Skin epidermis (tissue), 12 donors: ENCODE measurements around the gene KIF5C.
"Not testable (repeated sequence)": the region's sequence is repeated elsewhere in the genome, so short reads cannot be mapped to it uniquely, and the experiment has no call there.

Experiments used
- H3K27ac ChIP-seq, 21 experiments: fragments of 200-600 bp; sonication (generic) in 11 of 21; one replicate each; pipeline ENCODE4 v1.5.0; 2020; ENCODE audit warnings: mild to moderate bottlenecking in 3 of 21, inconsistent platforms in 2 of 21, moderate library complexity in 2 of 21
- H3K4me3 ChIP-seq, 7 experiments: fragments of 200-600 bp; sonication (generic) in 2 of 7; one replicate each; pipeline ENCODE4 v1.5.0; 2020; ENCODE audit warnings: inconsistent platforms in 2 of 7, mild to moderate bottlenecking in 2 of 7, moderate library complexity in 1 of 7

KIF5C gene

DNA sequence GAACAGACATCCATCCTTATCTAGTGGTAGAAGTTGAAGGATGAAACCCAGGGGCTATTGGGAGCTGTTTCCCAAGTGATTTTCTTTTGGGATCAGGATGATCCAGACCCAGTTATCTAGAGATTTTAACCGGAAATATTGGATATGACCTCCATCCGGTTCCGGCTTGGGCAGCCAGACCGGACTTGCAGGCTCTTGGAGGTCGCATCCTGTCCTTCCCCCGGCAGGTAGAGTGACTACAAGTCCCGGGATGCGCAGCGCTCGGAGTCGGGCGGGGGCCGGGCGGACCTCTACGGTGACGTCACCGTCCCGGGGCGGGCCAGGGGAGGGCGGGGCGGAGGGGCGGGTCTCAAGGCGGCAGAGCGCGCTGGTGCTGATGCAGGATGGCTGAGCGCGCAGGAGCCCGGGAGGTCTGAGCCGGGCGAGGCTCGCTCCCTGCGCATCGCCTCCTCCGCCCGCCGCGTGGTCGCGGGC, at the start of gene KIF5C:
TSS of gene KIF5C (plus strand) at position 360 of the 474 bp plus-strand sequence. CDS start 391 bp downstream, outside the sequence.
- Histone ChIP-seq H3K27ac (no peak within 1 kb of the TSS), H3K4me3 (peak within 1 kb of the TSS; percentile 23 to 46 (median 37))

DNA sequence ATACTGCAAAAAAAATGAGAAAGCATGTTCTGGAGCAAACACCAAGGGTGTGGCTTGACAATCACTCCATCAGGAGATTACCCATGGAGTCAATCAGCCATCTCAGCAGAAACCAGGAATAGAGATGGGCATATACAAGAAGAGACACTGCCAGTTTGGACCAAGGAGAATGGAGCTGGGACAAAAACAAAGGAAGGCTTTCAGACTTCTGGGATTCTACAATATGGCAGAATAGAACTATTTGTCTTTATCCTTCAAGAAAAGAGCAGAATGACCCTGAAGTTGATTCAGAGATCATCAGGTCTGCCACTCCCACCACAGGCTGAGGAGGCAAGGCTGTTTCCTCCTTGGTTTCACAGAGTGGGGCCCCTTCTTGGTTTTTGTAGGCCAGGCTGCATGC, 48.2 kb upstream of the KIF5C start:
- H3K27ac ChIP-seq, result no peak overlapping the region
- no peak overlapping the region for H3K4me3 ChIP-seq

DNA sequence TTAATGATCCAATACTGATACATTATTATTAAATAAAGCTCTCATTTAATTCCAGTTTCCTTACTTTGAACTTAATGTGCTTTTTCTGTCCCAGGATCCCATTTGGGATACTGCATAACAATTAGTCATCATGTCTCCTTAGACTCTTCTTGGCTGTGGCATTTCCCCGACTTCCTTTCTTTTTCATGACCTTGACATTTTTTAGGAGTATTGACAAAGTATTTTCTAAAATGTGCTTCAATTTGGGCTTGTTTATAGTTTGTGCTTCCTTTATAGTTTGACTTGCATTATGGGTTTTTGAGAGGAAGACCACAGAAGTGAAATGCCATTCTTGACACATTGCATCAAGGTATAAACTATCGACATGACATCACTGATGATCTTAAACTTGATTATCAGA, 46.1 kb upstream of the KIF5C start:
- Histone ChIP-seq H3K4me3 (no peak overlapping the region), H3K27ac (no peak overlapping the region)

DNA sequence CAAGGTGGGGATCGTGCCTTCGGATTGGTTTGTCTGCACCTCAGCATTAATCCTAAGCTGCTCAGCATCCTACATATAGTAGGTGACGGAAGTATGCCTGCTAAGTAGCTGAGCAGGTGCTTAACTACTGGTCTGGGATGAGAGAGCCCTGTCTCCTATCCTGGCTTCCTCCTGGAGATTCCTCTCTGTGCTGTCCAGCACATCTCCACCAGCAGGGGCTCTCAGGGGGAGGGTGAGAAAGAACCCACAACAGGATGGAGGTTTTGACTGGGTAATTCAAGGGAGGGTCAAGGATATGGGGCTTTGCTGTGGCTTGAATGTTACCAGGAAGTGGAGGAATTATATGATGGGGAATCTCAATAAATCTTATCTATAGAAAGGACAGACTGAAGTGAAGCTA, 45.4 kb upstream of the KIF5C start:
- Histone ChIP-seq H3K27ac (no peak overlapping the region), H3K4me3 (no peak overlapping the region)

DNA sequence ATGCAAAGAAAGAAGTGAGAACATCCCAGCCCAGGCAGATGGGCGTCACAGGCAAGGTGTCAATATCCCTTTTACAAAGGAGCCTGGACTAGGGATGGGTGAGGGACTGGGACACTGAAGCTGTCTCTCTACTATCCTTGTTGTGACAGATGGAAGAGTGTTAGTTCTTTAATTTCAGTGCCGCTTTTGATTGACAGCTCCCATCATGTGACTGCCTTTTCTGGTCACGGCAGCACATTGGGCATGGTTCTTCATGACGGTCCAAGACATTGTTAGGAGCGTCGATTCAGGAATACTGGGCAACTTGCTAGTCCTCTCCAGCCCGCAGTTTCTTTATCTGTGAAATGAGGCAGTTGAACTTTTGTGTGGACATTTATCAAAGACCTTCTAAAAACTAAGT, 42.4 kb upstream of the KIF5C start:
- Histone ChIP-seq H3K27ac (no peak overlapping the region), H3K4me3 (no peak overlapping the region)

DNA sequence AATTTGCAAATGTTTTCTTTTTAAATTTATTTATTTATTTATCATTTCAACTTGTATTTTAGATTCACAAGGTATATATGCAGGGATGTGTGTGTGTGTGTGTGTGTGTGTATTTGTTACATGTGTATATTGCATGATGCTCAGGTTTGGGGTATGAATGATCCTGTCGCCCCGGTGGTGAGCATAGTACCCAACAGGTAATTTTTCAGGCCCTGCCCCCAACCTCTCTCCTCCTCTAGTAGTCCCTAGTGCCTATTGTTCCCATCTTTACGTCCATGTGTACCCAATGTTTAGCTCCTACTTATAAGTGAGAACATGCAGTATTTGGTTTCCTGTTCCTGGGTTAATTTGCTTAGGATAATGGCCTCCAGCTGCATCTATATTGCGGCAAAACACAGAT, 33.0 kb upstream of the KIF5C start:
- Histone ChIP-seq H3K27ac (no peak overlapping the region), H3K4me3 (no peak overlapping the region)

DNA sequence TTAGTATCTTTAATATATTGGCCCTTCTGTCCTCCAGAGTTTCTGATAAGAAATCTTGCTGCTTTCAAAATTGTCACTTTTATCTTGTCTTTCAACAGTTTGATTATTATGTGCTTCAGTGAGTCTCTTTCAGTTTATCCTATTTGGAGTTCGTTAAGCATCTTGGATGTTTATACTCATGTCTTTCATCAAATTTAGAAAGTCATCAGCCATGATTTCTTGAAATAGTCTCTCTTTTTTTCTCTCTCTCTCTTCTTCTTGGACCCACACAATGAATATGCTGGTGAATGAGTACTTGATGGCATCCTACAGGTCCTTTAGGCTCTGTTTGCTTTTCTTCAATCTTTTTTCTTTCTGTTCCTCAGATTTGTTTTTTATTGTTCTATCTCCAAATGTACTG, 26.9 kb upstream of the KIF5C start:
- H3K4me3 ChIP-seq, result no peak overlapping the region
- H3K27ac ChIP-seq, result no peak overlapping the region

DNA sequence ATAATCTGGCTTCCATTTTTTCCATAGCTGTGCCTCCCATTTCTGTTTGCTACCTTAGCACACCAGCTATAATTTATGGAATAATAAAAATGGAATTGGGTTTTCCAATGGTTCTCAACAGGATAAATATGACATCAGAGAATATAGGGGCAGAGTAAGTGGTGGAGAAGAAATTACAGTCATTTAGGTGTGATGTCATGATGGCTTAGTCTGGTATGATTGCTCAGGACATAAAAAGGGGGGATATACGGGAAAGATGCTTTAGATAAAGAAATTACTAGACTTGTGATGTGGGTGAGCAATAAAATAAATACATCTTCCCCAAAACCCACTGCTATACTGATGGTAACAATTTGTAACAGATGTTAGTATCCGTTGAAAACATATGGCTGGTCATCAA, 21.6 kb upstream of the KIF5C start:
- no peak overlapping the region for H3K4me3 ChIP-seq

DNA sequence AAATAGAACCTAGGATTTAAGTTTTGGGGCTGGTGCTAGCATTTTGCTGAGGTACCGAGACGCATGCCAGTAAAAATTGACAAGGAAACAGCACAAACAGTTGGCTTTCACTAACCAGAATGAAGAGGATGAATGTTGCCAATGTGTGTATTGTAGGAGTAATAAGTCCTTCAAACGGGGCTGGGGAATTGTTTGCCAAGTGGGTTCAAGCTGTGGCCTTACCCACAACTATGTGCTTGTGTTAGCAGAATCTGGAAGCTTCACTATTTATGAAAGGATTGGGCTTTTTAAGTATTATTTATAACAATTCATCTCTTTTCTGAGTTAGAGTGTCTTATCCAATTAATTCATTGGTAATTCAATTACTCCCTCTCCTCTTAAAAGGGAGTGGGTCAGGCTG, 15.0 kb upstream of the KIF5C start:
- H3K27ac ChIP-seq, result no peak overlapping the region
- no peak overlapping the region for H3K4me3 ChIP-seq

More for the DNA sequence above, 21.6 kb upstream of the KIF5C start:
- H3K27ac ChIP-seq, result no peak overlapping the region

DNA sequence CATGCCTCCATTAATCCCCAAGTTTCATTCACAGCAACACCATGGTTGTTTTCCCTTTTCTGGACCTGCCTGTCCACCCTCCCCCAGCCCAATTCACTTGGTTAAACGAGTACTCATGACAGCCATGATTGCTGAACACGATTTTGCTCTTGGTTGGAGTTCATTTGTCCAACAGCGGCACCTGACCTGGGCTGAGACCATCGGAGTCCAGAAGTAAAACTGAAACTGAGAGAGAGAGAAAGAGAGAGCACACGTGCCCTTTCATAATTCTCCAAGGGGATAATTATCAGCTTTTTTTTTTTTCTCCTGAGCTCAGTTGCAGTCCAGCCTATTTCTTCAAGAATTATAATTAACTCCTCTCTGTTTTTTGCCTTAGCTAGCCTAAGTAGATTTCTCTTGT, 13.7 kb upstream of the KIF5C start:
- Histone ChIP-seq H3K27ac (no peak overlapping the region), H3K4me3 (no peak overlapping the region)

DNA sequence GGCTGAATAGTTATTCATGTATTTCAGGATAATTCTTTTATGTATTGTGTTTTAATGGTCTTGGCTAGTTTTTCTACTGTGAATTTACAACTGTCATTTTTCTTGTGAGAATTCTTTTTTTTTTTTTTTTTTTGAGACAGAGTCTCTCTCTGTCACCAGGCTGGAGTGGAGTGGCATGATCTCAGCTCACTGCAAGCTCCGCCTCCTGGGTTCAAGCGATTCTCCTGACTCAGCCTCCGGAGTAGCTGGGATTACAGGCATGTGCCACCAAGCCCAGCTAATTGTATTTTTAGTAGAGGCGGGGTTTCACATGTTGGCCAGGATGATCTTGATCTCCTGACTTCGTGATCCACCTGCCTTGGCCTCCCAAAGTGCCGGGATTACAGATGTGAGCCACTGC, 12.5 kb upstream of the KIF5C start:
- not testable (repeated sequence) for H3K4me3 ChIP-seq, H3K27ac ChIP-seq

DNA sequence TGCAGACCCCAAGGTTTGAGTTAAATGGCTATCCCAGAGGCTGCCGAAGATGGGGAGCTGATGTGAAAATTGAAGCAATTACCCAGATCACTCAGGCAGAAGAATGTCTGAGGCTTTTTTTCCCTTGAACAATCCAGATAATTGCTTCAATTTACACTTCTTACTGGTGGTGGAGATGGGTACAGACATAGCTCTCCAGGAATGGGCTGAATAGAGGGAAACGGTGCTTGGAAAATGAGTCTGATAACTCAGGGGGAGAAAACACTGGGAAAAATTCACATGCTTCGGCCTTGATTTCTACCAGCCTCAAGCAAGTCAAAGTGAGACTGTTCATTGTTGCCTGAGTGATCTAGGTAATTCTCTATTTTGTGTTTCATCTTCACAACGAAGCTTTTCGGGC, 9.5 kb upstream of the KIF5C start:
- Histone ChIP-seq H3K27ac (no peak overlapping the region), H3K4me3 (no peak overlapping the region)

DNA sequence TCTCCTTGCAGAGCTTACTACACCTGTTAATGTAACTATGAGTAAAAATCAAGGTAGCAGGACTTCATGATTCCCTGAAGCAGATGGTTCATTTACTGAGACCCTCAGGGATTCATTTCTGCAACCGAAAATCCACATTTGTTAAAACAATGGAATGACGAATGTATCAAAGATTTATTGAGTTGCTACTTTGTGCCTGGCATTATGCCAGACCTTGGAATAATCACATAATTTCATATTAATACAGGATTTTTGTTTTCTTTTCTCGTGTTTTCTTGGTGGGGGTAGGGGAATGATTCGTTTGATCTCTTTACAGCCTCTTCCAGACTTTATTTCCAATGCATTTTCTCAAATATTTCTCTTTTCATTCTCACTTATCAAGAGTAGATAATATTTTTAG, 8.9 kb upstream of the KIF5C start:
- H3K4me3 ChIP-seq, result no peak overlapping the region
- H3K27ac ChIP-seq, result no peak overlapping the region

DNA sequence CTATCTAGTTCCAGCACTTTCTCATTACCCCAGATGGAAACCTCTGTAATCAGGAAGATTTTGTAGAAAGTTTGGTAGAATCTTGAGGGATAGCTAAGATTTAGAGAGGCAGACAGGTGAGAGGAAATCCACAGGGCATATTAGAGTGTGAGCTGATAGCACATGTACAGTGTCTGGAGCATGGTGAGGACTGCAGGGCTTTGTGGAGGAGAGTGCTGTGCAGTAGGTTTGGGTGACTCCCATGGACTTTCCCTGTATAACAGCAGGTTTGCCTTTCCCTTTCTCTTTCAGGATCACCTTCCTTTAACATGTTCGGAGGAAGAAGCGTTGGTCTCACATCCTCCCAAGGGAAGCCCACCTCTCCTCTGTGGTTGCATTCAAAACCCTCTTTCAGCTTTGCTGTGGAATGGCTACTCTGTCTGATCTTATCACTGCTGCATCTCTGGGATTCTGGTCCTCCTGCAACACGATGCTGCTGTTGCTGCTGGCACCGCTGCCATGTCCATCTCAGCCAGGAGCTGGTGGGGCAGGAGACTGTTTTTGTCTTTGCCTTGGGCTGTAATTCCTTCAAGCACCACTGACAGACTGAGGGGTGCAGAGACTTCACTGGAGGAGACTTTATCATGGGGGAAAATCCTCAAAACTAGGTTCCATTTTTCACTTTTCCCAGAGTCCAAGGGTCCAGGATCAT, 7.8 kb upstream of the KIF5C start:
- no peak overlapping the region for H3K27ac ChIP-seq

DNA sequence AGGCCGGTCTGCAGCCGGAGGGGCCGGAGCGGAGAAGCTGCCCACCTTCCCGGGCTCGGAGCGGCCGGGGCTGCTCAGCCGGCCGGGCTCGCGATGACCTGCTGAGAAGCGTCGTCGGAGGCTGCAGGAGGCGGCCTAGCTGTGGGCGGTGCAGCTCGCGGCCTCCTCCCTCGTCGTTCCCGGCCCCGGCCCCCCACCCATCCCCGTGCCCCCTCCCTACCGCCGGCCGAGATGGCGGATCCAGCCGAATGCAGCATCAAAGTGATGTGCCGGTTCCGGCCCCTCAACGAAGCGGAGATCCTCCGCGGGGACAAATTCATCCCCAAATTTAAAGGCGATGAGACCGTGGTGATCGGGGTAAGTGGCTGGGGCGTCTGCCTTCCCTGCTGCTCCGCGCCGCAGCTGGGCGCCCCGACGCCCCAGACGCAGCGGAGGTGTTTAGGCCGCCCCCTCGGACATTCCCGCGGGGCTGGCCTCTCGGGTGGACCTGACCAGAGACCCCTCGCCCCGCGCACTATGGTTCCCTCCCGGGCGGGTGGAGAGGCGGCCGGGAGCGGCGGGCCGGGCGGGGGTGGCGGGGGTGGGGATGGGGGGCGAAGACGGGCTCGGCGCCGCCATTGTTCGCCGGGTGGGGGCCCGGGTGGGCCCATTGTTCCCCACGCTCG, 492 bp downstream of the KIF5C start:
- no peak overlapping the region for H3K27ac ChIP-seq

More for the DNA sequence above, 7.8 kb upstream of the KIF5C start:
- no peak overlapping the region for H3K4me3 ChIP-seq

DNA sequence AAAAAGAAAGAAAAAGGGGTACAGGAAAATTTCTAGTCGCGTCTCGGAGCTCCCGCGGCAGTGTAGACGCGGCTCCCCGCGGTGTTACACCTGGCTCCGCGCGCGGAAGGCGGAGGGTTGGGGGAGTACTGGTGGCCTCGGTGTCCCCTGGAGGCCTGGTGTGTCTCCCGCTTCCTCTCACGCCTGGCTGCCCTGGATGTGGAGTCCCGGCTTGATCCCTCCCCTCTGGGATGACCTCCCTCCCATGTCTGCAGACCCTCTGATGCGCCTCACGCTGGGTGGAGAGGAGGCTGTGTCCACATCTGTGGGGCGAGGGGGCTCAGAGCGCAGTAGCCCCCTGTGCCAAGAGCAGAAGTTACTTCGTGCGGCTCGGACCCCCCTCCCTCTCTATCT, 1.2 kb downstream of the KIF5C start:
- H3K27ac ChIP-seq, result no peak overlapping the region
- H3K4me3 ChIP-seq, result peak overlapping the region in 6 of 7 experiments; percentile 32 to 46 (median 38)

More for the DNA sequence above, 492 bp downstream of the KIF5C start:
- peak overlapping the region; percentile 23 to 46 (median 37) for H3K4me3 ChIP-seq

DNA sequence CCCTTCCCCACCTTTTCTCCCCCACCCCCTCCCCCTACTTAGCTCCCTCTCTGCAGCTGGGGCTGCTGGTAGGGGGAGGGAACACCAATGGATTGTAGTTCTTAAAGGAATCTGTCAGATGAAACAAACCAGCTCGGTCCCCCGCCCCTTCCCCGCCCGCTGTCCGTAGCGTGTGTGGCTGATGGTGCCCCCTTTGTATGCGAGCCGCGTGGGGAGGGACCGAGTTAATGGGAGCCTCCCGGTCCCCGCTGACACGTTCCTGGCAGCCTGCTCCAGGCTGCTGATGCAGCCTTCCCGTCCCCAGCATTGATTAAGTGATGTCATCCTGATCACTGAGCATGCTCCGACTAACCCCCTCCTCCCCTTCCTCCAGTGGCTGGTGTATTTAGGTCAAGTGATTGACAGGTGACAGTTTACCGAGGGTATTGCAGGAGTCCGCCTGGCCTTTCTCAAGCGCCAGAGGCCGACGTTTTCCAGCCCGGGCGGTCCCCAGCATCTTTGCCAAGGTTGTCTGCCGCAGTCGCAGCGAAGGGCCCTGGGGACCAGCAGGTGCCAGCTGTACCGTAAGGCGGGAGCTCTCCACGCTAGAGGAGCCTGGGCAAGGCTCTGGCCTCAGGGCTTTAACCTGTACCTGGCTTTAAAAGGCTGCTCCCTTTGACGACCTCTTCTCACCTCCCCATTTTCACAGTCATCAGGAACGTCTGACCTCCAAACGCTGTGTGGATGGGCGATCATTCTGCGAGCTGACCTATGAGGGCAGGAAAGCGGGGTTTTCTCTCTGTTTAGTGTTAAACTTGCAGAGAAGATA, 1.8 kb downstream of the KIF5C start:
- Histone ChIP-seq H3K4me3 (peak overlapping the region in 2 of 7 experiments; percentile 44 to 46), H3K27ac (no peak overlapping the region)

DNA sequence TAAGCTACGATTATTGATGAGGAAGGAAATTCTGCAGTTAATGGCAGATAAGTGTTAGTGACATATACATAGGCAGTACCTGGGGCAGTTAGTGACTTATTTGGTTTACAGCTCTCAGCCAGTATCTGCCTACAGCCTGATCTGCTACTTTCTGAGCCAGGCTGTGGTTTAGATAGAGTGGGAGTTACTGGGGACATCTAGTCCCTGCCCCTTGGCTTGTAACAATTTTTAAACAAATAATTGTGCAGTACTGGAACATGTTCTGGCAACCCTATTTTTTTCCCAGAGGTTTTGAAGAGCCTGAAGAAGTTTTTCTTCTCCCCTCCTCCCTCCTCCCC, 2.3 kb downstream of the KIF5C start:
- no peak overlapping the region for H3K4me3 ChIP-seq
- H3K27ac ChIP-seq, result no peak overlapping the region

DNA sequence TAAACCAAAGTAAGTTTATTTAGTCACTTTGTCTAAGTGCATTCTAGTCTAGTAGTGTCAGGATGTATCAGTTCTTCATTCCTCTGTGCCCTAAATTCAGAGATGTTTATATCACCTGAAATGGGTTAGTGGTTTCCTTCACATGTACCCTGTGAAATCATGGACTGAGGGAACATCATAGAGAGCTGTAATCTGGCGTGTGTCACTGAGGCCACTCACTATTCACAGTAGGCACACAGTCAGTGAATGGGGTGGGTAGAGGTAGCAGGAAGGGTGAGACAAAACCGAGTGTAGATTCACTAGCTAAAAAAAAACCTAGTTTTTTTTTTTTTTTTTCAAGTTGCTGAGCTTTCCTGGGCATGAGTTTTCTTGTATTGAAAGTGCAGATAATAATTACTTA, 5.6 kb downstream of the KIF5C start:
- no peak overlapping the region for H3K4me3 ChIP-seq

DNA sequence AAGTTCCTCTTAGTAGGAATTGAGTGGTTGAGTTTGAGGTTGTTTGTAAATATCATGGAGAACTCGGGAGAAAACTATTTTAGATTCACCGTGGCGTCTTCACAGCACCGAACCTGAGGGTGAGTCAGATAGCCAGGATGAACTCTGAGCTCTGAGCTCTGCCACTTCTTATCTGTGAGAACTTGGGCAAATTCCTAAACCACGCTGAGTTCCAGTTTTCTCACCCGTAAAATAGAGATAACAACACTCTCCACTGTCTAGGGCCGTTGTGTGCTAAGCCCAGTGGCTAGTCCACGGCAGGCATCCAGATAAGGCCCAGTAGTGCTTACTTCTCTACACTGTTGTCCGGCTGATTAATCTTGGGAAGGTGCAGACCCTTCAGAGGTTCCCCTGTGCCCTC, 7.0 kb downstream of the KIF5C start:
- no peak overlapping the region for H3K27ac ChIP-seq
- H3K4me3 ChIP-seq, result no peak overlapping the region

More for the DNA sequence above, 5.6 kb downstream of the KIF5C start:
- no peak overlapping the region for H3K27ac ChIP-seq

DNA sequence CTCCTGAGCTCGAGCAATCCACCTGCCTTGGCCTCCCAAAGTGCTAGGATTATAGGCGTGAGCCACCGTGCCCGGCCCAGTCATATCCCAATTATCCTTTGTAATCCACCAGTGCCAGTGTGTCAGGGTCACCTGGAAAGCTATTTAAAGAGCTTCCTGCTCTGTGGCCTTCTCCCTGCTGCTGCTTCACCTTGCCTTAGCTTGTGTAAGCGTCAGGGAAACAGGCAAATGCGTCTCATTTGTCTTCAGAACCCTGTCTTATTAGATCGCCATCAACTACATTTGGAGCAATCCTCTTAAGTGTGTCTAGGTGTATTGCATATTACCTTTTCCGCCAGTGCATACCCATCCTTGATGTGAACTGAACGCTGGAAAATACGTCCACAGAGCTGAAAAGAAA, 10.2 kb downstream of the KIF5C start:
- Histone ChIP-seq H3K27ac (no peak overlapping the region), H3K4me3 (no peak overlapping the region)
